HG03520 (cell line): ENCODE measurements around the gene SPDEF.

Experiments
- ATAC-seq: cut with Tn5 transposase; IDR thresholded peaks from one replicate; pipeline ENCODE4 v1.9.1; 2021; ENCODE audit warnings: mild to moderate bottlenecking, moderate library complexity; ENCODE audit not compliant: unreplicated experiment

The SPDEF gene

DNA sequence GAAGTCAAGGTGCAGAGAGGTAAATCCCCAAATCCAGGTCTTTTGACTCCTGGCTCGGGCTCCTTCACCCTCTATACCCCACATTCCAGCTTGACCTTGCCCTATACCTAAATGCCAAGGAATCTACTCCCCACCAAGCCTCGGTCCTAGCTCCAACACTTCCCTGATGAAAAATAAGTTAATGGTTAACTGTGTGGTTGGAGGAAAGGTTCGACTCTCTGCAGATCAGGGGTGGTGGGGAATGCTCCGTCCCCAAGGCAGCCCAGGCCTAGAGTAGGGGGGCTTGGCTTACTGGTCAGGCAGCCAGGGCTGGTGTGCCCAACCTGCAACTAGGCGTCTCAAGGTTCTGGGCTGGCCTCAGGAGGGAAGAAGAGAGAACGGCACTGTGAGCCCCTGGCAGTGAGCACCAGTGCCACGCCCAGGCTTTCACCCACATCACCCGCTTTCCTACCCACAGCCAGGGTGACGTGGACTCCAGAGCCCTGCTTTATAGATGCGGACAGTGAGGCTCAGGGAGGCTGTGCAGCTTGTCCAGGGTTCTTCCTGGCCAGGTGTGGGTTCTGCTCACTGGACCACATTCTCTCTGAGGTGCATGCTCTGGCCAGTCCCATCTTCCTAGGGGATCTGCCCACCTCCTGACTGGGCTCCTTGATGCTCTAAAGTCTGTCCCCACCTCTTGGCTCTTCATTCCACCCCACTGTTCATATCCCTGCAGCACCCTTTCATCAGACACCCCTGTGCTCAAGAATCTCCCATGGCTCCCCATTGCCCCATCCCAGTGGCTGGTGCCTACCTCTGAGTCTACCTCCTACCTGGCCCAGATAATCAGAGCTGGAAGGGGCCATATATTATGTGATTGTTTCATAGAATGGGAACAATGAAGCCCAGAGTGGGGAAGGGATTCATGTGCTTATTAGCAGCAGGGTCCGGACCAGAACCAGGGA, 8.2 kb downstream of the SPDEF start:
- ATAC-seq, result no peak

DNA sequence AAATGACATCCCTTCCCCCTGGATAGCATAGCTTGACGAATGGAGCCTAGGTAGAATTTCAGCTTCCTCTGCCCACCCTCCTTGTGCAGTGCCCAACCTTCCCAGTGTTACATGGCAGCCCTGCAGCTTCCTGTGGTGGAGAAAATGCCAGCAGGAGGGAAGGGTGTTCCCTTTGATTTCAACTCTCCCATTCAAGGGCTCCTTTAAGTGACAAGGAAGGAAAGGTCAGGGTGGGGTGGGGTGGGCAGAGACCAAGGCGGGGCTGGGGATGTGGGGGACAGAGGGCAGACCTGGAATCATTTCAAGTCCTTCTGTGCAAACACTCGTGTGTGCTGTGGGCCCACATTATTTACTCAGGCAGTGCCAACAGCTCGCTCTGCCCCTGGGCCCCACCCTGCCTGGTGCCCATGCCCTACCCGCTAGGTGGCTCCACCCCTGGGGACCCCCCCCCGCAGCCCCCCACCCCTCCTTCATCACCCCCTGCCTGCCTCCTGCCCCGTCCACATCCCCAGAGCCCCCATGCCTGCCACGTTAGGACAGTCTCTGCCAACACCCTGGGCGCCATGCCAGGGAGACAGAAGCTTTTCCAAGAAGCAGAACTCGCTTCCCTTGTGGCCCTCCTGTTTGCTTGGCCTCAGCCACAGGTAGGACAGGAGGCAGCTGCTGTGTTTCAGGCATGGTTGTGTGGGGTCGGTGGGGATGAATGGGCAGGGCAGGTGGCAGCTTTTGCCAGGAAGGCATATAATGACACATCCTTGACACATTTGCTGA, 9.4 kb downstream of the SPDEF start:
- ATAC-seq, result no peak

DNA sequence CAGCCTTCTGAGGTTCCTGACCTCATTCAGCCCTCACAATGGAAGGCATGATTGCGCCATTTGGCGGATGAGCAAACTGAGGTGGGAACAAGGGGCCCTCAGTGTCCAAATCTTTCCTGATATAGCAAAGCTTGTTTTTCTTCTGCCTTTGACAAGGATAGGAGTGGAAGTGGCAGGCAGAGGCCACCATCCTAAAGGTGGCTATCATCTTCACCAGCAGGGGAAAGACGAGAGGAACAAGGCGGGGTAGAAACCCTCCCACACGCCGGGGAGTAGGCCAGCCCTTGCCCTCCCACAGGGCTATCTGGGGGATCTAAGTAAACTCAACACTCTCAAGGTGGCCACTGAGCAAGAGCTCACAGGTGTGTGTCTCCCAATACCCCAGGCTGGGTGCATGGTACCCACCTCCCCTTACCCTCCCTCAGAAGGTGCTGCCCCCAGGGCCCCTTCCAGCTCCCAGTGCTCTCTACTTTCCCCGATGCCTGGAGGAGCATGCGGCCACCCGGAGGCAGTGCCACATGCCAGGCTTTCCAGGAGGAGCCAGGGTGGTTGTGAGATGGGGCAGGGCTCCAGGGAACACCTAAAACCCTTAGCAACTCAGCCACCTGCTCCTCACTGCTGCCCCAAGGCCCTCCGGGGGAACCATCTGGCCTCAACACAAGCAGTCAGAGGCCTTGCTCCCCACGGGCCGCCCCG, 11.2 kb downstream of the SPDEF start:
- ATAC-seq, result no peak

DNA sequence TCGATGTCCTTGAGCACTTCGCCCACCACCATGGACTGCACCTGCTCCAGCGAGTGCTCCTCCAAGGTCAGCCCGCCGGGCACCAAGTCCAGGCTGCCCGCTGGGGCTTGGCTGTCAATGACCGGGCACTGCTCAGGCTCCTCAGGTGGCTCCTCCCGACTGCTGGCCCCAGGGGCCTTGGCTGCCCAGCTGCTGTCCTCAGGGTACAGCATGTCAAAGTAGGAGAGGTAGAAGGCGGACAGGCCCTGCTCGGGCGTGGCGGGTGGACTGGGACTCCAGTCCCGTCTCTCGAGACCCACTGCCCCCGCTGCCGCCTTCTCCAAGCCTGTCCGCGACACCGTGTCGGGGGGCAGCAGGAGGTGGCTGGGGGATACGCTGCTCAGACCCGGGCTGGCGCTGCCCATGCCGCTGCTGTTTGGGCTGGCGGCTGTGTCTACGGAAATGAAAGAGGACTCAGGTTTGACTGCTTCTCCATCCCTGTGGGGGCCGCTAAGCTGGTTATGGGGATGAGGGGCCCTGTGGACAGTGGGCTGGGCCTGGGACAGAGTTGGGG, 12.0 kb downstream of the SPDEF start:
- ATAC-seq, result no peak

DNA sequence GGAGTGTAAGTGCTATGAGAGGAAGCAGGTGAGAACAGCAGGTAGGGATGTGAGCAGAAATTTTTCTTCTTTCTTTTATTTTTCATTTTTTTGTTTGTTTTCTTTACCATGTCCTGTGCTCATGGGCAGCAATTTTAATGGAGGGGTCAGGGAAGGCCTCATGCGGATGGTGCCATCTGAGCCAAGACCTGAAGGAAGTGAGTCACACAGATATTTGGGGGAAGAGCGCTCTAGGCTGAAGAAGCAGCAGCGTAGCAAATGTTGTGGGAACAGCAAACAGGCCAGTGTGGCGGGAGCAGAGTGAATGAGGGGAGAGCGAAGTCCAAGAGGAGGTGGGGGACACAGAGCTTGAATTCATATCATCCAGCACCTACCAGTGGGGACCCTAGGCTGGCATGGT, 12.7 kb downstream of the SPDEF start:
- no peak for ATAC-seq

DNA sequence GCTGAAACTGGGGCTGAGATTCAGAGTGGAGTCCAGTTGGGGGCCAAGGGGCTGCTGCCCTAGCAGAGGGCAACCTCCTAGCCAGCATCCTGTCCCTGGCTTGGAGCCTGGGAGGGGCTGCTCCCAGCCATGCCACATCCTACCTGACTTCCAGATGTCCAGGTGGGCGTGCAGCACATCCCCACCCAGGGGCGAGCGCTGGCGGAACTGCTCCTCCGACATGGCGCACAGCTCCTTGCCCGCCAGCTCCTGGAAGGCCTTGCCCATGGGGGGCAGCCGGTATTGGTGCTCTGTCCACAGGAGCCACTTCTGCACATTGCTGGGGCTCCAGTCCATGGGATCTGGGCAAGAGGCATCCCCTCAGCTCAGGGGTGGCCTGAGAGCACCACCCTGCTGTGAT, 15.3 kb downstream of the SPDEF start:
- no peak for ATAC-seq

DNA sequence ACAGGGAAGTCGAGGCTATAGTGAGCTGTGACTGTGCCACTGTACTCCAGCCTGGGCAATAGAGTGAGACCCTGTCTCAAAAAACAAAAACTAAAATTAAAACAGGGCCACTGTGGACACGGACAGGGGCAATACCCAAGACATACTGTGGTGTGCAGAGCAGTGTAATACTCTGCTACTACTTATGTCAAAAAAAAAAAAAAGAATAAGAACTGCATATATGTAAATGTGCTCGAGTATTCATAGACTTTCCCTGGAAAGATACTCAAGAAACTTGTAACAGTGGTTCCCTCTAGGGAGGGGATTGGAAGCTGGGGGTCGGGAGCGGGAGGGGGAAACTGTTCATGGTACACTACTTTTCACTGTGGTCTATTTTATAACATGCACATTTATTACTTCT, 15.9 kb downstream of the SPDEF start:
- ATAC-seq, result no peak

DNA sequence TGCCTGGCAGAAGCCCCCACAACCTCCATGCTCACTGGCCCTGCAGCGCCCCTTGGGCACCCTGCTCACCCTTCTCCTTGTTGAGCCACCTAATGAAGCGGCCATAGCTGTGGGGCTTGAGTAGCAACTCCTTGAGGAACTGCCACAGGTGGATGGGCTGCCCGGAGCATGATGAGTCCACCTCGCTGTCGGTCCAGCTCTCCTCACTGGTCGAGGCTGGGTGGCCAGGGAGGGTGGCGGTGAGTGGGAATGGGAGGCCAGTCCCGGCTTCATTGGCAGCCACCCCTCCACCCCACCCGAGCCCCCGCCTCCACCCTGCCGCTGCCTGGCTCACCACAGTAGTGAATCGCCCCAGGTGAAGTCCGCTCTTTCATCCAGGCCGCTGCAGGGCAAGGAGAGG, 16.9 kb downstream of the SPDEF start:
- ATAC-seq, result no peak

DNA sequence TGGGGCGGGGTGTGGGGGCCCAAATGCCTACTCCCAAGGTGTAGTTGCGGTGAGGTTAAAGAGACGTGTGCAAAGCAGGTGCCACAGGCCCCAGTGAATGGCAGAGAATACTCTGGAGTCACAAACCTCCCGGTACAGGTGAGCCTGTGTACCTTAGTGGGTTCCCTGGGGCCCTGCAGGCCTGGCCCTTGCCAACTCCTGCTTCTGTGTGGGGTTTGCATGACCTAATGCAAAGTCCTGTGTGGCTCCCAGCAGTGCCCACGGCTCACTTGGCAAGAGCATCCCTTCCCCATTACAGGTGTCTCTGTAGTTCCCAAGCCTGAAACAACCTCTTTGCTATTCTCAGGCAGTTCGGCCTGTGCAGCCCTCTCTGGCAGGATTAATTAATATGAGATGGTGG, 17.5 kb downstream of the SPDEF start:
- ATAC-seq, result no peak

DNA sequence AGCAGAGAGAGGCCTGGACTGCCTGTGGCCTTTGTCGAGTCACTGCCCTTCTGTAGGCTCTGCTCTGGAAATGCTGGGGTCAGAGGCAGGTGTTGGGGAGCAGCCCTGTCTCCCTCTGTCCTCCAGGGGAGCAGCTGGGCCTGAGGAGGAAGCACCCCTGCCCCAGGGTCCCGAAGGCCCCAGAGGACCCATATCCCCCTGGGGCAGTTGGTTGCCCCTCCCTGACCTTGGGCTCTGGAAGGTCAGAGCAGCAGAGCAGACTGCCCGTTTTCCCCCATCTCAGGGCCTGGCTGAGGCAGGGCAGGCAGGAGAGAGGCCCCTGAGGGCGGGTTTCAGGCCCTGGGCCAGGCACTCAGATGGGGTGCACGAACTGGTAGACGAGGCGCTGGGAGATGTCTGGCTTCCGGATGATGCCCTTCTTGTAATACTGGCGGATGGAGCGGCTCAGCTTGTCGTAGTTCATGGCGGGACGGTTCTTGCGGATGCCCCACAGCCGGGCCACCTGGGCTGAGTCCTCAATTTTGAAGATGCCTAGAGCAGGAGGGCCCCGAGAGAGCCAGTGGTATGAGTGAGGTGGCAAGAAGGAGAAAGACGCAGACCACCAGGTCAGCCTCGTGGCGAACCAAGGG, 18.1 kb downstream of the SPDEF start:
- ATAC-seq, result no peak

DNA sequence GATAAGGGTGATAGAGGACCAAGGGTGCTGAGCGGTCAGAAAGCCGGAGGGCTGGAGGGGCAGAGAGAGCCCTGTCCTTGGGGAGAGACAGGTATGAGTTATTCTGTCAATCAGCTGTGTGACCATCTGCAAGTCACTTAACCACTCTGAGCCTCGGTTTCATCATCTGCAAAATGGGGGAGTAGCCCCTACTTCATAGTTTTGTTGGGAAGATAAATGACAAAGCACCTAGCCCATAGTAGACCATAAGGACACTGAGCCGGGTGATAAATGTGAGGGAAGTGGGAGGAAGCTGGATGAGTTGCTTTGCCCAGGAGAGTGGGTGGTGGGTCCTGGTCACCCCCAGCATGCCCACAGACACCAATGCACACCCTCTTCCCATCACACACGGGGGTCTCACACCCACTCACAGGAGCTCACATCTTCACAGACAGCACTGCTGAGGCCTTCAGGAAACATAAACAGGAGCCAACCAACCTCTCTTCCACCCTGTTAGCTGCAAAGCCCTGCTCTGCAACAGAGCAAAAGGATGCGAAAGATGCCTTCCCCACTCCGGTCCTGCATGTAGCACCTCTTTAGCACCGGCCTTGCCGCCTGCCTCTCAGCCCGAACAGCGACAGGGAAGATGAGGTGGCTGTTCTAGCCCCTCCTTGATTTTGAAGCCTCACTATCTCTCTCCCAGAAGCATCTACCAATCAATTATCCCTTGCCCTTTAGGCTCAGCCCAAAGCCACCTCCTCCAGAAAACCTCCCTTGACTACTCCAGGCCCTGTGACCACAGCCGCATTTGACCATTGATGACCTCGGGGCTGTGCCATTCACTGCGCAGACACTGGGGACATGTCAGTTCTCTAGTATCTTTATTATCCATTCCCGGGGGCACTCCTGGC, 18.9 kb downstream of the SPDEF start:
- no peak for ATAC-seq

DNA sequence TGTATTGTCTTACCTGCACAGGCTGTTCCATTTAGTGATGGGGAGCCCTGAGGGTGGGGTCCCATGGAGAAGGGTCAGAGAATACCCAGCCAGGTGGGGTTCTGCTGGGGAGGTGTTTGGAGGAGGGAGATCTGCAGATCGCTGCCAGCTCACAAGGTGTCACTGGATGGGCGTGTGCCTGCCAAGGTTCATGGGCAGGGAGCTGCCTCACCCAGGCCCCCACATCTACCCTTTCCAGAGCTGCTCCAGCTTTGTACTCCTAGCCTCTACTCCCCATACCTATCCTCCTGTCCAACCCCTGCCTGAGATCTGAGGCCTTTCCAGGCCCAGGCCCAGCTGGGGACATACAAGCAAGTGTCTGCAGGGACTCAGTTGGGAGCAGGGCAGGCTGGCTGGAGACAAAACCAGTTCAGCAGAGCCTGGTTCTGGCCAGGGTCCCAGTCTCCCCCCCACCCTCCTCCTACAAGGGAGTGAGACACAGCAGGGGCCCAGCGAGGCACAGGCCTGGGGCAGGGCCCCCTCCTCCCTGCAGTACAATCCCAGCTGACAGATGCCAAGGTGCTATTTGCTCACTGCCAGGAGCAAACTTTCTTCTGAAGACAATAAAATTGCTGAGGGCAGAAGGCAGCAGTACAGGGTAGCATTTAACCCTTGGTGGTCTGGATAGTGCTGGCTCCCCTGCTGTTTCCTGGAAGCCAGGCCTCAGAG, 19.7 kb downstream of the SPDEF start:
- ATAC-seq, result no peak

DNA sequence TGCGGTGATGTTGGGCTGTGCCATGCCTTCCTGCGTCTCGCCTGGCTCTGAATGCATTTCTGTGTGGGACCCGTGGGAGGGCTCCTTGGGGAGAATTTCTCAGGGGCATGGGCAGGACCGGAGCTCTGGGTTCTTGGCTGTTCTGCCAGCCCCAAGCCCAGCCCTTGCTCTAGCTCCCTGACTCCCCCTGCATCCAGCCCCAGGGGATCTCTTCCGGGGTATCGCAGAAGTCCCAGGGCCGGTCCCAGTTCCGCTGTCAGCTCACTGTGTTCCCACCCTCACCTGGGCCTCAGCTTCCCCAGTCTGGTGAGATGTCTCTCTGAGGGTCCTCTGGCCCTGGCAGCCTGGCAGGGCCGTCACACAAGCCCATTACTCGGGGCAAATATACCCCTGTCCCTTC, 20.5 kb downstream of the SPDEF start:
- no peak for ATAC-seq

DNA sequence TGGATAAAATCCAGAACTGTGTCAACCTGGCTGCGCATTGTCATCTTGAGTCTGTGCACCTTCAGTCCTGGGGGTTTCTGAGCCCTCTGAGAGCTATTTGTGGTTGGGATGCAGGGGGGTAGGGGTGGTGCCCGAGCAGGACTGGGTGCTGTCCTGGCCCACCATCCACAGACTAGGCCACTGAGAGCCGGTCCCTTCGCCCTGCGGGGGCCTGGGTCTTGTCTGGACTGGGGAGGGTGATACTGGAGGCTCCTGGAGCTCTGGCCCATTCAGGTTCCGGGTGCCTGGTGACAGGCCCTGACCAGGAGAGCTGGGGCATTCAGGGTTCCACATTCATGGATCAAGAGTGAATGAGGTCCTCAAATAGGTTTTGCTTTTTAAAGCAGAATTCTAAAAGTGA, 20.9 kb downstream of the SPDEF start:
- no peak for ATAC-seq

DNA sequence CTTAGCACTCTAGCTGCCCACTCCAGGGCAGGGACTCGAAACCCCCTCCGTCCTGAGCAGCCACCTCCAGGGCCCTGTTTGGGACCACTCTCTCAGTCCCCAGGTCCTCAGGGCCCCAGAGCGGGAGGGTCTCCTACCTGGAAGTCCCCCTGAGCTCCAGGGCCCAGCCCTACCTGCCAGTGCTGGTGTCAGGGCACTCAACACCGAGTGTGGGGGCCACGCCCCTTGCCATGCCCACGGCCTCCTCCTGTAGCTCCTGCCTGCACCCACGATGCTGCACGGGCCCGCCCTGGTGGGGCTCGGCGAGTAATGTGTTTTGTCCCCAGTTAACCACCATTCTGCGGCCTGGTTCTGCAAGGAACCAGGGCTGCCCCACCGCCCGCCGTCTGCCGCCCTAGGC, 21.5 kb downstream of the SPDEF start:
- no peak for ATAC-seq

DNA sequence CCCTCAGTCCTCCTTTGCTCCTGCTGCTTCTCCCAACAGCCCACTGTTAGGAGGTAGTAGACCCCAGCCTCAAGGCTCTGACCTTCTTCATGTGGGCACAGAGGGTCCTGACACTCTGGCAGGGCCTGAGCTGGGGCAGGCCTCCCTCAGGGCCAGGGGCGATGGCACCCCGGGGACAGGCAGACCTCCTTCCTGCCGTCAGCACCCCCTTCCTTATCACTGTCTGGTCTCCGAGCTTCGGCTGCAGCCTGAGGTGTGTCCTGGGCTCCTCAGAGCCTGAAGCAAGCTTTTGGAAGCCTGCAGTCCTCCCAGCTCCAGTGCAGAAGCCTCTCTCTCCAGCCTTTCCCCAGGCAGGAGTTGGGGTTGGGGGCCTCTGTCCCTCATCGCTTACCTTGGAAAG, 22.0 kb downstream of the SPDEF start:
- ATAC-seq, result no peak

DNA sequence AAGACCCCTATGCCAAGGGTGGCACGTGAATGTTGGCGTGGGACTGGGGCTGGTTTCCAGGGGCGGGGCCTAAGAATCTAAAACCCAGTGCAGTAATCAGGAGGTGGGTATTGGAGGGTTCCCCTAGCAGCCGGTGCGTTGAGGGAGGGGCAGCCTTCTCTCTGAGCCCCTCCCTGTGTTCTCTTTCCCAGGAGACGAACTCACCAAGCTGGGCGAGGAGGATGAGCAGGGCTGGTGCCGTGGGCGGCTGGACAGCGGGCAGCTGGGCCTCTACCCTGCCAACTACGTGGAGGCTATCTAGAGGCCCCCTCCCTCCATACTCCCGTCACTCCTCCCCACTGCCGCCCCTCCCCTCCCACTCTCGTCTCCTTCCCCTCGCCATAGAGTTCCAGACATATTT, 23.9 kb downstream of the SPDEF start:
- no peak for ATAC-seq

DNA sequence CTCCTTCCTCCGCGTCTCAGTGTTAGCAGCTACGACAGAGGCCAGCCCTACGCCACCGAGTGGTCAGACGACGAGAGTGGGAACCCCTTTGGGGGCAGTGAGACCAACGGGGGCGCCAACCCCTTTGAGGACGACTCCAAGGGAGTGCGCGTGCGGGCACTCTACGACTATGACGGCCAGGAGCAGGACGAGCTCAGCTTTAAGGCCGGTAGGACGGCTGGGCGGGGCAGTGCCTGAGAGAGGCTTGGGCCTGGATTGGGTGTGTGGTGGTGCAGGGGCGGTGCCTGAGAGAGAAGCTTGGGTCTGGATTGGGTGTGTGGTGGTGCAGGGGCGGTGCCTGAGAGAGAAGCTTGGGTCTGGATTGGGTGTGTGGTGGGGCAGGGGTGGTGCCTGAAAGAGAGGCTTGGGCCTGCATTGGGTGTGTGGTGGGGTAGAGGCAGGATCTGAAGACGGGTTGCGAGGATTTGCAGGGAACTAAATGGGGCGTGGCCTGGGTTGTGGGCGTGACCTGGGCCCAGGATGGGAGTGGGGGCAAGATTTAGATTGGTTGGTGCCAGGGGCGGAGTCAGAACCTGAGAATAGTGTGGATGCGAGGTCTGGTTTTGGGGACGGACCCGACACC, 24.4 kb downstream of the SPDEF start:
- ATAC-seq, result no peak
